DMS53 treated with DMSO at 0.1 percent for 48 hours (cell line): ENCODE results near the gene GGT7.

Source experiments
- DNase-seq: peaks from one replicate; lab custom pipeline; 2025; ENCODE audit not compliant: unreplicated experiment; lab: John Stamatoyannopoulos, UW

The GGT7 gene

DNA sequence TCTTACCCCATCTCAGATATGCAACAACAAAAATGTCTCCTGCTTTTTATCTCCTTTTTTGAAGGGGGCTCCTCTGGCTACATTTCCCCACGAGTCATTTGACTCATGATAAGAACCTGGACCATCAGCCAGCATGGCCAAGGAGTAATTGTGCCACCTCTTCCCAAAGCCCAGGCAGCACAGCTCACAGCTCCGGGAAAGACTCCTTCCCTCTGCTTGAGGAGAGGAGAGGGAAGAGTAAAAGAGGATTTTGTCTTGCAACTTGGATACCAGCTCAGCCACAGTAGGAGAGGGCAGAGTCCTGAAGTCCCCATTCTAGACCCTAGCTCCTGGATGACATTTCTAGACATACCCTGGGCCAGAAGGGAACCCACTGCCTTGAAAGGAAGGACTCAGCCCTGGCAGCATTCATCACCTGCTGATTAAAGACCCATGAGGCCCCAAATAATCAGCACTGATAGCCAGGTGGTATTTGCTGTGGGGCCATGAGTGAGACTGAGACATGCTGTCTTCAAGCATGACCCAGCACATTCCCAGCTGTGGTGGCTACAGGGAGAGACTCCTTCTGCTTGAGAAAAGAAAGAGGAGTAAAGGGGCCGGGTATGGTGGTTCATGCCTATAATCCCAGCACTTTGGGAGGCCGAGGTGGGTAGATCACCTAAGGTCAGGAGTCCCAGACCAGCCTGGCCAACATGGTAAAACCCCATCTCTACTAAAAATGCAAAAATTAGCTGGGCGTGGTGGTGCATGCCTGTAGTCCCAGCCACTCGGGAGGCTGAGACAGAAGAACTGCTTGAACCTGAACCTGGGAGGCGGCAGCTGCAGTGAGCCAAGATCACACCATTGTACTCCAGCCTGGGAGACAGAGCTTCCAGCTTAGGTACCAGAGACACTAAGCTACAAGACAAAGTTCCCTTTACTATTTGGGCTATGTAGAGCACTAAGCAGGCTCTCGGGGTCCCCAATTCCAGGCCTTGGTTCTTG lies 75.4 kb downstream of the GGT7 start:
- no peak for DNase-seq
